ENCODE data around the gene CACFD1.

DNA sequence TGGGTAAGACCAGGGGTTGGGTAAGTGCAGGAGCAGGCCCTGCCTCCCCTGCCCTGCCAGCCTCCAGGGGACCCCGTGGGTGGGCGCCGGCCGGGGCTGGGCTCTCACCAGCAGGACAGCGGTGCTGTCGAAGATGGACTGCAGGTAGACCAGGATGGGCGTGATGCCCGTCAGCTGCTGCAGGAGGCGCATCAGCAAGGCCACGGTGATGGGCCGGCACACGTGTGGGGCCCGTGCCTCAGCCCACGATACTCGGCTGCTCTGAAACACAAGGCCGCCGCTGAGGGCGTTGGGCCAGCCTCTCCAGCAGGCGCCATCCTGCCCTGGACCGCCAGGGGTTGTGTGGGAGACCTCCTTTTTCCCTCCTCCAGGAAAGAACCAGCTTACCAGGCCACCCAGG, 15.1 kb downstream of the CACFD1 start:
- TF ChIP-seq POLR2A (IDR thresholded peaks at IDR 0.05; ENCODE audit: low read depth, low read length), result no peak
- no peak for TF ChIP-seq TAF1 (IDR thresholded peaks at IDR 0.05; ENCODE audit: low read depth, low read length)
- TF ChIP-seq POLR2AphosphoS5 (IDR thresholded peaks at IDR 0.05; ENCODE audit: low read depth, low read length), result no peak
